ENCODE results near the gene LRRC27. TPM values are rescaled to one million over a fixed set of nuclear protein-coding genes. Genes with fewer than 3 reads are reported as not detected.

Gene LRRC27
- polyA plus RNA-seq, 3 donors = 3.6 to 12.8 (median 3.6) TPM

- intact Hi-C loops (cut with micrococcal nuclease) = no loop called here
- Histone ChIP-seq H4K20me1 (ENCODE audit: insufficient read depth, low read length) (no peaks in the 10 kb centered on the region), H3K79me2 (ENCODE audit: insufficient read depth, low read length) (peaks cover 4% of the 10 kb centered on the region), H3K36me3 (replicated peaks in 1 of 2; ENCODE audit: control insufficient read depth in 1 of 2, insufficient read depth in 2 of 2, low read length in 2 of 2) (peaks cover 0 to 6% of the 10 kb centered on the region in 2 donors), H3K9me3 (replicated peaks in 1 of 2; ENCODE audit: control insufficient read depth in 1 of 2, insufficient read depth in 1 of 2, low read length in 2 of 2) (no peaks in the 10 kb centered on the region), H3K27me3 (ENCODE audit: control insufficient read depth in 2 of 2, insufficient read depth in 2 of 2, low read length in 2 of 2) (no peaks in the 10 kb centered on the region), H3K4me3 (replicated peaks in 1 of 3; ENCODE audit: low read depth in 2 of 3, low read length in 3 of 3) (no peak overlapping the region), H3K9ac (ENCODE audit: insufficient read depth, low read length, poor library complexity, severe bottlenecking) (no peak overlapping the region), H2AFZ (ENCODE audit: insufficient read depth, low read depth, low read length, poor library complexity, severe bottlenecking) (no peak overlapping the region), H3K4me1 (ENCODE audit: control insufficient read depth in 1 of 2, insufficient read depth in 2 of 2, low read length in 2 of 2) (peaks cover 26% of the 10 kb centered on the region in 2 donors), H3K27ac (ENCODE audit: low read depth in 1 of 2, low read length in 2 of 2) (no peak overlapping the region), H3K4me2 (replicated peaks; ENCODE audit: extremely low read depth, low read length, poor library complexity, severe bottlenecking) (no peak overlapping the region)
- Mint-ChIP-seq H3K9me3 (no peaks in the 10 kb centered on the region), H3K4me3 (no peak overlapping the region), H3K4me1 (peaks cover 23% of the 10 kb centered on the region), H3K27ac (no peak overlapping the region), H3K27me3 (ENCODE audit: low read depth in 3 of 3) (no peaks in the 10 kb centered on the region), H3K36me3 (peaks cover 0 to 2% of the 10 kb centered on the region in 2 donors)
- 97% methylated on average over 8 of the region's 10 CpGs for WGBS (ENCODE audit: insufficient coverage)
- DNase-seq = no peak
- TF ChIP-seq CTCF (IDR thresholded peaks at IDR 0.05) = no peak
Measured at GRCh38 chr10:132427006-132427771, 95.2 kb downstream of the LRRC27 start.

GRCh38 chr10:132427939-132428367 lies 96.0 kb downstream of the LRRC27 start:
- no peak overlapping the region for H2AFZ ChIP-seq (ENCODE audit: insufficient read depth, low read depth, low read length, poor library complexity, severe bottlenecking)
- TF ChIP-seq CTCF (IDR thresholded peaks at IDR 0.05) = no peak
- WGBS (ENCODE audit: insufficient coverage) = 97% methylated on average over 2 of the region's 2 CpGs
- no peak overlapping the region for H3K9ac ChIP-seq (ENCODE audit: insufficient read depth, low read length, poor library complexity, severe bottlenecking)
- H3K36me3 Mint-ChIP-seq = peaks cover 0 to 2% of the 10 kb centered on the region in 2 donors
- no peak overlapping the region for H3K27ac ChIP-seq (ENCODE audit: low read depth in 1 of 2, low read length in 2 of 2)
- H3K27me3 ChIP-seq (ENCODE audit: control insufficient read depth in 2 of 2, insufficient read depth in 2 of 2, low read length in 2 of 2) = no peaks in the 10 kb centered on the region
- no peak overlapping the region for H3K27ac Mint-ChIP-seq
- H3K27me3 Mint-ChIP-seq (ENCODE audit: low read depth in 3 of 3) = no peaks in the 10 kb centered on the region
- no peaks in the 10 kb centered on the region for H4K20me1 ChIP-seq (ENCODE audit: insufficient read depth, low read length)
- no peaks in the 10 kb centered on the region for H3K79me2 ChIP-seq (ENCODE audit: insufficient read depth, low read length)
- no peaks in the 10 kb centered on the region for H3K9me3 Mint-ChIP-seq
- H3K9me3 ChIP-seq (replicated peaks in 1 of 2; ENCODE audit: control insufficient read depth in 1 of 2, insufficient read depth in 1 of 2, low read length in 2 of 2) = no peaks in the 10 kb centered on the region
- H3K4me3 Mint-ChIP-seq = no peak overlapping the region
- intact Hi-C loops (cut with micrococcal nuclease) = no loop called here
- no peak for DNase-seq
- H3K4me1 Mint-ChIP-seq = peaks cover 16% of the 10 kb centered on the region
- H3K4me1 ChIP-seq (ENCODE audit: control insufficient read depth in 1 of 2, insufficient read depth in 2 of 2, low read length in 2 of 2) = peaks cover 18 to 19% of the 10 kb centered on the region in 2 donors
- peaks cover 0 to 6% of the 10 kb centered on the region in 2 donors for H3K36me3 ChIP-seq (replicated peaks in 1 of 2; ENCODE audit: control insufficient read depth in 1 of 2, insufficient read depth in 2 of 2, low read length in 2 of 2)
- H3K4me2 ChIP-seq (replicated peaks; ENCODE audit: extremely low read depth, low read length, poor library complexity, severe bottlenecking) = no peak overlapping the region
- H3K4me3 ChIP-seq (replicated peaks in 1 of 3; ENCODE audit: low read depth in 2 of 3, low read length in 3 of 3) = no peak overlapping the region
